Measurements from ENCODE around the gene ACTR8. TPM values are rescaled to one million over a fixed set of nuclear protein-coding genes. Genes with fewer than 3 reads are reported as not detected.
A peak's percentile ranks its signal among the peaks of the same experiment; 100 is the strongest.

The ACTR8 gene
- total and polyA plus RNA-seq, 2 donors: 13.8 to 24.1 TPM

GRCh38 chr3:53899750-53900149 is 17.8 kb upstream of the ACTR8 start:
- Histone ChIP-seq H3K27ac (ENCODE audit: low read depth in 1 of 2, low read length in 1 of 2) (no peak overlapping the region), H3K4me1 (ENCODE audit: control insufficient read depth in 2 of 2, insufficient read depth in 2 of 2, low read length in 2 of 2) (no peaks in the 10 kb centered on the region), H3K36me3 (ENCODE audit: control insufficient read depth in 2 of 2, insufficient read depth in 2 of 2, low read length in 1 of 2) (no peaks in the 10 kb centered on the region), H3K4me3 (ENCODE audit: low read length in 2 of 2) (no peak overlapping the region), H3K27me3 (ENCODE audit: control insufficient read depth in 2 of 2, insufficient read depth in 1 of 2, low read length in 1 of 2) (peaks cover 2 to 21% of the 10 kb centered on the region in 2 donors), H3K9me3 (ENCODE audit: control insufficient read depth in 2 of 2, insufficient read depth in 1 of 2, low read length in 1 of 2) (no peaks in the 10 kb centered on the region)
- WGBS: 88% methylated on average over 2 of the region's 2 CpGs
- DNase-seq (ENCODE audit: low read depth in 6 of 9, low spot score in 9 of 9): no peak

GRCh38 chr3:53892286-53892637 is 10.3 kb upstream of the ACTR8 start:
- H3K4me3 ChIP-seq (ENCODE audit: low read length in 2 of 2): peak overlapping the region; percentile 83 to 94
- peaks cover 7 to 9% of the 10 kb centered on the region in 2 donors for H3K4me1 ChIP-seq (ENCODE audit: control insufficient read depth in 2 of 2, insufficient read depth in 2 of 2, low read length in 2 of 2)
- peaks cover 0 to under 1% of the 10 kb centered on the region in 2 donors for H3K36me3 ChIP-seq (ENCODE audit: control insufficient read depth in 2 of 2, insufficient read depth in 2 of 2, low read length in 1 of 2)
- H3K9me3 ChIP-seq (ENCODE audit: control insufficient read depth in 2 of 2, insufficient read depth in 1 of 2, low read length in 1 of 2): no peaks in the 10 kb centered on the region
- H3K27me3 ChIP-seq (ENCODE audit: control insufficient read depth in 2 of 2, insufficient read depth in 1 of 2, low read length in 1 of 2): peaks cover 12 to 19% of the 10 kb centered on the region in 2 donors
- 78% methylated on average over 4 of the region's 4 CpGs for WGBS
- peak overlapping the region; percentile 88 to 91 for H3K27ac ChIP-seq (ENCODE audit: low read depth in 1 of 2, low read length in 1 of 2)
- DNase-seq (ENCODE audit: low read depth in 6 of 9, low spot score in 9 of 9): no peak

GRCh38 chr3:53891497-53892285 is 9.7 kb upstream of the ACTR8 start, which contains the start of gene SELENOK:
Gene SELENOK (minus strand): TSS chr3:53891859.
- peaks cover 11% of the 10 kb centered on the region in 2 donors for H3K4me1 ChIP-seq (ENCODE audit: control insufficient read depth in 2 of 2, insufficient read depth in 2 of 2, low read length in 2 of 2)
- no peaks in the 10 kb centered on the region for H3K9me3 ChIP-seq (ENCODE audit: control insufficient read depth in 2 of 2, insufficient read depth in 1 of 2, low read length in 1 of 2)
- H3K27me3 ChIP-seq (ENCODE audit: control insufficient read depth in 2 of 2, insufficient read depth in 1 of 2, low read length in 1 of 2): peaks cover 12 to 16% of the 10 kb centered on the region in 2 donors
- under 1% methylated on average over 73 of the region's 73 CpGs for WGBS
- peak; percentile 89 to 99 (median 96) for DNase-seq (ENCODE audit: low read depth in 6 of 9, low spot score in 9 of 9)
- peak within 1 kb of the TSS; percentile 83 to 94 for H3K4me3 ChIP-seq (ENCODE audit: low read length in 2 of 2)
- peaks cover 0 to 4% of the 10 kb centered on the region in 2 donors for H3K36me3 ChIP-seq (ENCODE audit: control insufficient read depth in 2 of 2, insufficient read depth in 2 of 2, low read length in 1 of 2)
- H3K27ac ChIP-seq (ENCODE audit: low read depth in 1 of 2, low read length in 1 of 2): peak within 1 kb of the TSS; percentile 88 to 96

- Histone ChIP-seq H3K4me3 (ENCODE audit: low read length in 2 of 2) (peak overlapping the region; percentile 83 to 94), H3K27ac (ENCODE audit: low read depth in 1 of 2, low read length in 1 of 2) (peak overlapping the region; percentile 84 to 96), H3K27me3 (ENCODE audit: control insufficient read depth in 2 of 2, insufficient read depth in 1 of 2, low read length in 1 of 2) (peaks cover 12% of the 10 kb centered on the region in 2 donors), H3K36me3 (ENCODE audit: control insufficient read depth in 2 of 2, insufficient read depth in 2 of 2, low read length in 1 of 2) (peaks cover 0 to 7% of the 10 kb centered on the region in 2 donors), H3K9me3 (ENCODE audit: control insufficient read depth in 2 of 2, insufficient read depth in 1 of 2, low read length in 1 of 2) (no peaks in the 10 kb centered on the region), H3K4me1 (ENCODE audit: control insufficient read depth in 2 of 2, insufficient read depth in 2 of 2, low read length in 2 of 2) (peaks cover 11% of the 10 kb centered on the region in 2 donors)
- DNase-seq (ENCODE audit: low read depth in 6 of 9, low spot score in 9 of 9): peak in 8 of 9 donors; percentile 4 to 58 (median 16)
- WGBS: 13% methylated on average over 21 of the region's 21 CpGs
Observed at GRCh38 chr3:53890726-53891475, 8.9 kb upstream of the ACTR8 start.

- H3K36me3 ChIP-seq (ENCODE audit: control insufficient read depth in 2 of 2, insufficient read depth in 2 of 2, low read length in 1 of 2): peaks cover 6 to 20% of the 10 kb centered on the region in 2 donors
- no peak overlapping the region for H3K27ac ChIP-seq (ENCODE audit: low read depth in 1 of 2, low read length in 1 of 2)
- WGBS: 90% methylated on average over 1 of the region's 1 CpG
- H3K9me3 ChIP-seq (ENCODE audit: control insufficient read depth in 2 of 2, insufficient read depth in 1 of 2, low read length in 1 of 2): no peaks in the 10 kb centered on the region
- H3K4me1 ChIP-seq (ENCODE audit: control insufficient read depth in 2 of 2, insufficient read depth in 2 of 2, low read length in 2 of 2): peaks cover 11% of the 10 kb centered on the region in 2 donors
- peaks cover 3 to 4% of the 10 kb centered on the region in 2 donors for H3K27me3 ChIP-seq (ENCODE audit: control insufficient read depth in 2 of 2, insufficient read depth in 1 of 2, low read length in 1 of 2)
- DNase-seq (ENCODE audit: low read depth in 6 of 9, low spot score in 9 of 9): no peak
- no peak overlapping the region for H3K4me3 ChIP-seq (ENCODE audit: low read length in 2 of 2)
Observed at GRCh38 chr3:53888232-53888631, 6.3 kb upstream of the ACTR8 start.

GRCh38 chr3:53887446-53887845 is 5.5 kb upstream of the ACTR8 start:
- Histone ChIP-seq H3K27me3 (ENCODE audit: control insufficient read depth in 2 of 2, insufficient read depth in 1 of 2, low read length in 1 of 2) (no peaks in the 10 kb centered on the region), H3K9me3 (ENCODE audit: control insufficient read depth in 2 of 2, insufficient read depth in 1 of 2, low read length in 1 of 2) (no peaks in the 10 kb centered on the region), H3K4me1 (ENCODE audit: control insufficient read depth in 2 of 2, insufficient read depth in 2 of 2, low read length in 2 of 2) (peaks cover 10 to 11% of the 10 kb centered on the region in 2 donors), H3K27ac (ENCODE audit: low read depth in 1 of 2, low read length in 1 of 2) (no peak overlapping the region), H3K36me3 (ENCODE audit: control insufficient read depth in 2 of 2, insufficient read depth in 2 of 2, low read length in 1 of 2) (peaks cover 6 to 20% of the 10 kb centered on the region in 2 donors), H3K4me3 (ENCODE audit: low read length in 2 of 2) (no peak overlapping the region)
- DNase-seq (ENCODE audit: low read depth in 6 of 9, low spot score in 9 of 9): peak in 1 of 9 donors; percentile 33

GRCh38 chr3:53885239-53885638 is 3.3 kb upstream of the ACTR8 start:
- 97% methylated on average over 3 of the region's 3 CpGs for WGBS
- Histone ChIP-seq H3K27ac (ENCODE audit: low read depth in 1 of 2, low read length in 1 of 2) (no peak overlapping the region), H3K4me1 (ENCODE audit: control insufficient read depth in 2 of 2, insufficient read depth in 2 of 2, low read length in 2 of 2) (peaks cover 8 to 9% of the 10 kb centered on the region in 2 donors), H3K36me3 (ENCODE audit: control insufficient read depth in 2 of 2, insufficient read depth in 2 of 2, low read length in 1 of 2) (peaks cover 6 to 20% of the 10 kb centered on the region in 2 donors), H3K4me3 (ENCODE audit: low read length in 2 of 2) (no peak overlapping the region), H3K9me3 (ENCODE audit: control insufficient read depth in 2 of 2, insufficient read depth in 1 of 2, low read length in 1 of 2) (no peaks in the 10 kb centered on the region), H3K27me3 (ENCODE audit: control insufficient read depth in 2 of 2, insufficient read depth in 1 of 2, low read length in 1 of 2) (no peaks in the 10 kb centered on the region)
- DNase-seq (ENCODE audit: low read depth in 6 of 9, low spot score in 9 of 9): no peak

- no peaks in the 10 kb centered on the region for H3K27me3 ChIP-seq (ENCODE audit: control insufficient read depth in 2 of 2, insufficient read depth in 1 of 2, low read length in 1 of 2)
- H3K36me3 ChIP-seq (ENCODE audit: control insufficient read depth in 2 of 2, insufficient read depth in 2 of 2, low read length in 1 of 2): peaks cover 10 to 23% of the 10 kb centered on the region in 2 donors
- H3K9me3 ChIP-seq (ENCODE audit: control insufficient read depth in 2 of 2, insufficient read depth in 1 of 2, low read length in 1 of 2): no peaks in the 10 kb centered on the region
- no peak for DNase-seq (ENCODE audit: low read depth in 6 of 9, low spot score in 9 of 9)
- 97% methylated on average over 11 of the region's 11 CpGs for WGBS
- peaks cover 8 to 9% of the 10 kb centered on the region in 2 donors for H3K4me1 ChIP-seq (ENCODE audit: control insufficient read depth in 2 of 2, insufficient read depth in 2 of 2, low read length in 2 of 2)
- H3K27ac ChIP-seq (ENCODE audit: low read depth in 1 of 2, low read length in 1 of 2): no peak overlapping the region
- H3K4me3 ChIP-seq (ENCODE audit: low read length in 2 of 2): no peak overlapping the region
Observed at GRCh38 chr3:53884623-53885022, 2.7 kb upstream of the ACTR8 start.

GRCh38 chr3:53883008-53883407 is 1.1 kb upstream of the ACTR8 start:
- no peak for DNase-seq (ENCODE audit: low read depth in 6 of 9, low spot score in 9 of 9)
- no peak overlapping the region for H3K4me3 ChIP-seq (ENCODE audit: low read length in 2 of 2)
- H3K9me3 ChIP-seq (ENCODE audit: control insufficient read depth in 2 of 2, insufficient read depth in 1 of 2, low read length in 1 of 2): no peaks in the 10 kb centered on the region
- over 99% methylated on average over 4 of the region's 4 CpGs for WGBS
- H3K36me3 ChIP-seq (ENCODE audit: control insufficient read depth in 2 of 2, insufficient read depth in 2 of 2, low read length in 1 of 2): peaks cover 14 to 30% of the 10 kb centered on the region in 2 donors
- H3K4me1 ChIP-seq (ENCODE audit: control insufficient read depth in 2 of 2, insufficient read depth in 2 of 2, low read length in 2 of 2): peaks cover 8 to 9% of the 10 kb centered on the region in 2 donors
- H3K27me3 ChIP-seq (ENCODE audit: control insufficient read depth in 2 of 2, insufficient read depth in 1 of 2, low read length in 1 of 2): no peaks in the 10 kb centered on the region
- no peak overlapping the region for H3K27ac ChIP-seq (ENCODE audit: low read depth in 1 of 2, low read length in 1 of 2)
